Neural cell (in vitro differentiated cells): ENCODE results near the gene CIT.

Source experiments
- EP300 ChIP-seq: fragments of 450-650 bp; conservative IDR thresholded peaks from 2 replicates; pipeline ENCODE4 v1.6.1; 2014; ENCODE audit warnings: antibody characterized with exemption, mild to moderate bottlenecking, moderate library complexity; ENCODE audit not compliant: poor library complexity, severe bottlenecking
- EZH2 ChIP-seq: fragments of 200-600, 300-800 bp; shearing (Covaris generic), sonication (generic); IDR thresholded peaks from 2 replicates; pipeline ENCODE4 v1.6.1; 2014; ENCODE audit warnings: antibody characterized with exemption, low read length, borderline replicate concordance, mild to moderate bottlenecking; ENCODE audit not compliant: insufficient read depth, poor library complexity, severe bottlenecking
- MXI1 ChIP-seq: fragments of 450-650 bp; conservative IDR thresholded peaks from 2 replicates; pipeline ENCODE4 v1.6.1; 2014; ENCODE audit warnings: antibody characterized with exemption, mild to moderate bottlenecking; ENCODE audit not compliant: poor library complexity, severe bottlenecking
- POLR2AphosphoS5 ChIP-seq: IDR thresholded peaks from 2 replicates; pipeline ENCODE4 v1.6.1; 2012
- SMC3 ChIP-seq: fragments of 450-650 bp; conservative IDR thresholded peaks from 2 replicates; pipeline ENCODE4 v1.6.1; 2014; ENCODE audit warnings: antibody characterized with exemption, mild to moderate bottlenecking, moderate library complexity; ENCODE audit not compliant: poor library complexity
- TAF1 ChIP-seq: IDR thresholded peaks from 2 replicates; pipeline ENCODE4 v1.6.1; 2012; ENCODE audit warnings: low read depth
- TF ChIP-seq, protein P1 (sequence below): fragments of 450-650 bp; IDR thresholded peaks from 2 replicates; pipeline ENCODE4 v1.5.1; 2014; ENCODE audit warnings: antibody characterized with exemption, mild to moderate bottlenecking, moderate library complexity; ENCODE audit not compliant: poor library complexity, severe bottlenecking
- TF ChIP-seq, protein P2 (sequence below): IDR thresholded peaks from 2 replicates; pipeline ENCODE4 v1.6.1; 2012; ENCODE audit warnings: borderline replicate concordance

DNA sequence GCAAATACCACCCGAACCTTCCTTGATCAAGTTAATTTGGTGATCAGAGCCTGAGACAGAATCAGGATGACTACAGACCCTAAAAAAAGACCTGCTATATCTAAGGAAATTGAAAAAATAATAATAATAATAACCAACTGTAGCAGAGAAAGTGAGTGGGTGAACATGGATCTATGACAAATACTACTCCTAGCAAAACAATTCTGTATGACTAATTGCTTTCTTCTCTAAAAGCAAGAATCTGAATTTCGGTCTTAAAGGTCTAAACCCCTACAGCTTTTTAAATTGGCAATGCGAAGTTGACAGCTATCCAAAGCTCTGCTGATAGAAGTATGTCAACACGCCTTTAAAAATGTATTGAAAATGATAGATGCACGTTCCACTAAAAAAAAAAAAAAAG is 107.0 kb downstream of the CIT start:
- TF ChIP-seq EP300 (no peak), EZH2 (no peak), POLR2AphosphoS5 (no peak), SMC3 (no peak), MXI1 (no peak), TAF1 (no peak)
- TF ChIP-seq, protein P1, sequence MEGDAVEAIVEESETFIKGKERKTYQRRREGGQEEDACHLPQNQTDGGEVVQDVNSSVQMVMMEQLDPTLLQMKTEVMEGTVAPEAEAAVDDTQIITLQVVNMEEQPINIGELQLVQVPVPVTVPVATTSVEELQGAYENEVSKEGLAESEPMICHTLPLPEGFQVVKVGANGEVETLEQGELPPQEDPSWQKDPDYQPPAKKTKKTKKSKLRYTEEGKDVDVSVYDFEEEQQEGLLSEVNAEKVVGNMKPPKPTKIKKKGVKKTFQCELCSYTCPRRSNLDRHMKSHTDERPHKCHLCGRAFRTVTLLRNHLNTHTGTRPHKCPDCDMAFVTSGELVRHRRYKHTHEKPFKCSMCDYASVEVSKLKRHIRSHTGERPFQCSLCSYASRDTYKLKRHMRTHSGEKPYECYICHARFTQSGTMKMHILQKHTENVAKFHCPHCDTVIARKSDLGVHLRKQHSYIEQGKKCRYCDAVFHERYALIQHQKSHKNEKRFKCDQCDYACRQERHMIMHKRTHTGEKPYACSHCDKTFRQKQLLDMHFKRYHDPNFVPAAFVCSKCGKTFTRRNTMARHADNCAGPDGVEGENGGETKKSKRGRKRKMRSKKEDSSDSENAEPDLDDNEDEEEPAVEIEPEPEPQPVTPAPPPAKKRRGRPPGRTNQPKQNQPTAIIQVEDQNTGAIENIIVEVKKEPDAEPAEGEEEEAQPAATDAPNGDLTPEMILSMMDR = no peak
- TF ChIP-seq, protein P2, sequence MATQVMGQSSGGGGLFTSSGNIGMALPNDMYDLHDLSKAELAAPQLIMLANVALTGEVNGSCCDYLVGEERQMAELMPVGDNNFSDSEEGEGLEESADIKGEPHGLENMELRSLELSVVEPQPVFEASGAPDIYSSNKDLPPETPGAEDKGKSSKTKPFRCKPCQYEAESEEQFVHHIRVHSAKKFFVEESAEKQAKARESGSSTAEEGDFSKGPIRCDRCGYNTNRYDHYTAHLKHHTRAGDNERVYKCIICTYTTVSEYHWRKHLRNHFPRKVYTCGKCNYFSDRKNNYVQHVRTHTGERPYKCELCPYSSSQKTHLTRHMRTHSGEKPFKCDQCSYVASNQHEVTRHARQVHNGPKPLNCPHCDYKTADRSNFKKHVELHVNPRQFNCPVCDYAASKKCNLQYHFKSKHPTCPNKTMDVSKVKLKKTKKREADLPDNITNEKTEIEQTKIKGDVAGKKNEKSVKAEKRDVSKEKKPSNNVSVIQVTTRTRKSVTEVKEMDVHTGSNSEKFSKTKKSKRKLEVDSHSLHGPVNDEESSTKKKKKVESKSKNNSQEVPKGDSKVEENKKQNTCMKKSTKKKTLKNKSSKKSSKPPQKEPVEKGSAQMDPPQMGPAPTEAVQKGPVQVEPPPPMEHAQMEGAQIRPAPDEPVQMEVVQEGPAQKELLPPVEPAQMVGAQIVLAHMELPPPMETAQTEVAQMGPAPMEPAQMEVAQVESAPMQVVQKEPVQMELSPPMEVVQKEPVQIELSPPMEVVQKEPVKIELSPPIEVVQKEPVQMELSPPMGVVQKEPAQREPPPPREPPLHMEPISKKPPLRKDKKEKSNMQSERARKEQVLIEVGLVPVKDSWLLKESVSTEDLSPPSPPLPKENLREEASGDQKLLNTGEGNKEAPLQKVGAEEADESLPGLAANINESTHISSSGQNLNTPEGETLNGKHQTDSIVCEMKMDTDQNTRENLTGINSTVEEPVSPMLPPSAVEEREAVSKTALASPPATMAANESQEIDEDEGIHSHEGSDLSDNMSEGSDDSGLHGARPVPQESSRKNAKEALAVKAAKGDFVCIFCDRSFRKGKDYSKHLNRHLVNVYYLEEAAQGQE = no peak
